NCI-H774 (cell line): ENCODE measurements around the gene FNDC10.
A peak's percentile ranks its signal among the peaks of the same experiment; 100 is the strongest.
"Not testable (repeated sequence)": the region's sequence is repeated elsewhere in the genome, so short reads cannot be mapped to it uniquely, and the experiment has no call there.

Experiments
- DNase-seq: peaks from one replicate; lab custom pipeline; 2025; lab: John Stamatoyannopoulos, UW

Gene FNDC10

DNA sequence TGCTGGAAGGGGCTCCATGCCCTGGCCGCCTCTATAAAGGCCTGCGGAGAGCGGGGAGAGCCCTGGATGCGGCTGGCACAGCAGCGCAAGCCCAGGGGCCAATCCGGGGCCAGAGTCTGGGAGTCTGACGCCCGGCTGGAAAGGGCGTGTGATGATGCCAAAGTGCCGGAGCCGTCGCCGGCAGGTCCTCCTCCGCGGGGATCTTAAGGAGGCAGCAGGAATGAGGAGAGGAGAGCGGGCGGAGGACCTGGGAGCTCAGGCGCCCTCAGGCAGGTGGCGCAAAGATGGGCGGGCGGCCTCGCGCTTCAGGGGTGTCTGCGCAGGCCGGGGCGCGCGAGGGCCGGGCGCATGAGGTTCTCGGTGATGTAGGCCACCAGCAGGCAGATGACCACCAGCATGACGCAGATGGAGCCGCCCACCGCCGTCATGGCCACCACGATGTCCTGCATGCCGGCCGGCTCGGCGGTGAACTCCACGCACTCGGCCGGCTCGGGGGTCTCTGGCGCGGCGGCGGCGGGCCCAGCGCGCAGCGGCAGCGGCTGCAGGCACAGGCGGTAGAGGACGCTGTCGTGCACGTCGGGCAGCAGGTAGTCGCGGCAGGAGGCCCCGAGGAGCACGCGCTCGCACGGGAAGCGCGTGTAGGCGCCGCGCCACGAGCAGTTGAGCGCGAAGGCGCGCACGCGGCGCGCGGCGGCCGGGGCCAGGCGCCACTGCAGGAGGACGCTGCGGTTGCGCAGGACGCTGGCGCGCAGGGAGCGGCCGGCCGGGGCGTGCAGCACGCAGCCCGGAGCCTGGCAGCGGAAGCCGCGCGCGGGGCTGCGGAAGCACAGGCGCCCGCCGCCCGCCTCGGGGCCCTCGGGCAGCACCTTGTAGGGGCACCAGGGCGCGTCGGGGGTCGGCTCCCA is 653 bp downstream of the FNDC10 start:
- DNase-seq = no peak

DNA sequence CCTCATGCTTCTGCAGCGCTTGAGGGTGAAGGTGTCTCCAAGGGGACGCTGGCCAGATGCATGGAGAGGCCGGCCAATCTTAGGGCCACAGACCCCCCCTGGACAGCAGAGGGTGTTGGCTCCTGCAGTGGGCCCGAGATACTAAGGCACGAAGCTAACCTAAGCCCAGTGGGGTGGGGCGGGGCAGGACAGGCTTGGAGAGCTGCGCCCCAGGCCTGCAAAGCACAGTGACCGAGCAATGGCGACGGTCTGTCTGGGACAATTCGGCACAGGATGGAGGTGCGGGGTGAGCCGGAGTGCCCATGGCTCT is 1.3 kb downstream of the FNDC10 start:
- DNase-seq = no peak

DNA sequence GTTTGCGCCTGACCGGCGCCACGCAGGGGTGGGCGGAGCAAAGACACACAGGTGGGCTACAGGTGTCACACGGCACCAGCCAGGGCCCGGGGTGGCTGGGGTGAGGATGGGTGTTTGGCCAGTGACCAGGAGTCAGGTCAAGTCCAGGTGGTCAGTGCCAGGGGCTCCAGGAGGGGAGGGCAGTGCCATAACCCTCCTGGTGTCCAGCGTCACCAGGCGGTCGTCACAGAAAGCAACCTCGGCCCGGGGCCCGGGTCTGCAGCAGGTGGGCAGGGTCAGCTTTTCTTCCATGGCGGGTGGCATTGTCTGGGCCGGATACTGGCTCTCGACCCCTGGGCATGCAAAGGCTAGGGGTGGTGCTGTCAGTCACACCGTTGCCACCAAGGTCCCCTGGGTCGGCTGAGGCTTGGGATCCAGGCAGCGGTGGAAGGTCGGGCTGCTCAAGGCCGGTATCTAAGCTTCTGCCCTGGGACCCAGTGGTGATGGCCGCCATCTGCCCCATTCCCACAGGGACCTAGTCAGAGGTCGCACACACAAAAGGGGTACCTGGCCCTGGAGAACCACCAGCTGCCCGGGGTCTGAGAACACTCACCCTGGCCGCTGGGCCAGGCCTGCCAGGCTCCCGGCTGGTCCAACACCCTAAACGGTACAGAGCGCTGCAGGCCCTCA is 1.8 kb downstream of the FNDC10 start:
- no peak for DNase-seq

DNA sequence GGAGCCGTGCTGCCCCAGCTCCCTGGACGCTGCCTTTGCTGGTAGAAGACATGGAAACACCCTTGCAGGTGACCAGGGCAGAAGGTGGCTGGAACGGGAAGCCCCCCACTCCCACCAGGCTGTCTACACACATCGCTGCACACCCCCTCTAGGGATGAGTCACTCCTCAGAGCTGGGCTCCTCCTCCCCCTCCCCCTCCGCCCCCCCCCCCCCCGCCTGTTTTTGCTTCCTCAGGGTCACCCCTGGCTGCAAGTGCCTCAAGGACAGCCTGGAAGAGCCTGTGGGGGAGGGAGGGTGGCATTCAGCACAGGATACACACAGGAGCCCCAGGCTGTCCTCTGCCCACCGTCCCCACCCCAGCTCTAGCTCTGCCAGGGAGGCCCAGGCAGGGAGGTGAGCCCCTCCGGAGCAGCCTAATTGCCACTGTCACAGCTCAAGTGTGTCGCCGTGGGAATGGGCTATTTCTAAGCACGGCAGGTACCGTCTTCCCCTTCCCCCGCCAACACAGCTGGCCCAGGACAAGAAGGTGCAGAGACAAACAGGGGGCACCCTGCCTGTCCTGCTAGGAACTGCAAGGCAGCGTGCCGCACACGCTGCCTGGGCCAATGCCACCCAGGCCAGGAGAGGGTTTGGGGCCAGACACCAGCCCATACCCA is 2.5 kb downstream of the FNDC10 start:
- no peak for DNase-seq

DNA sequence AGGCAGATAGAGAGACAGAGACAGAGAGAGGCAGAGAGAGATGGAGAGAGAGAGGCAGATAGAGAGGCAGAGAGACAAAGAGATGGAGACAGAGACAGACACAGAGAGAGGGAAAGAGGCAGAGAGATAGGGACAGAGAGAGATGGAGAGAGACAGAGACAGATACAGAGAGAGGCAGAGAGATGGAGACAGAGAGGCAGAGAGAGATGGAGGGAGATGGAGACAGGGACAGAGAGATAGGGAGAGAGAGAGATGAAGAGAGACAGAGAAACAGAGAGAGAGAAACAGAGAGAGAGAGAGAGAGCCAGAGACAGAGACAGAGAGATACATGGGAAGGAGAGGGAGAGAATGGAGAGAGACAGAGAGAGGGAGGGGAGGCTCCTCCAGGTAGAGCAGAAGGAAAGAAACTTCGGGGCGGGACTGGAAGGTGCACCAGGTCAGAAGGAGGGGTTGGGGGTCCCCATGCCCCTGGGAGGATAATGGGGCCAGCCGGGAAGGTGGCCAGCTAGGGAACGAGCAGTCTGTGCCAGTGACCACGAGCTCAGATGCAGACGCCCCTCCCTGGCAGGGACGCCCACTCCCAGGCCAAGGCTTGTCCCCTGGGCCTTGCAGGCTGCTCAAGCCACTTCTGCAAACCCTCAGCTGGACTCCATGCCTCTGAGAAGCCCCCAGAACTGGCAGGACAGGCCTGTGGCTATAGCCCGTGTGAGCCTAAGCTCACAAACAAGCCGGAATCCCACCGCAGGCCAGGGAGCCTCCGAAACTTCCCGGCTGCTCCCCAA is 3.3 kb downstream of the FNDC10 start:
- no peak for DNase-seq

DNA sequence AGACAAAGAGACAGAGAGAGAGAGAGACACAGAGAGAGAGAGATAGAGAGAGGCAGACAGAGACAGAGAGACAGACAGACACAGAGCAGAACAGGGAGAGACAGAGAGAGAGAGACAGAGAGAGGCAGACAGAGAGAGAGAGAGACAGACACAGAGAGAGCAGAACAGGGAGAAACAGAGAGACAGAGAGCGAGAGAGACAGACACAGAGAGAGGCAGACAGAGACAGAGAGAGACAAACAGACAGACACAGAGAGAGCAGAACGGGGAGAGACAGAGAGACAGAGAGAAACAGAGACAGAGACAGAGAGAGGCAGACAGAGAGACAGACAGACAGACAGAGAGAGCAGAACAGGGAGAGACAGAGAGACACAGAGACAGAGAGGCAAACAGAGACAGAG is 4.6 kb downstream of the FNDC10 start:
- DNase-seq = not testable (repeated sequence)

DNA sequence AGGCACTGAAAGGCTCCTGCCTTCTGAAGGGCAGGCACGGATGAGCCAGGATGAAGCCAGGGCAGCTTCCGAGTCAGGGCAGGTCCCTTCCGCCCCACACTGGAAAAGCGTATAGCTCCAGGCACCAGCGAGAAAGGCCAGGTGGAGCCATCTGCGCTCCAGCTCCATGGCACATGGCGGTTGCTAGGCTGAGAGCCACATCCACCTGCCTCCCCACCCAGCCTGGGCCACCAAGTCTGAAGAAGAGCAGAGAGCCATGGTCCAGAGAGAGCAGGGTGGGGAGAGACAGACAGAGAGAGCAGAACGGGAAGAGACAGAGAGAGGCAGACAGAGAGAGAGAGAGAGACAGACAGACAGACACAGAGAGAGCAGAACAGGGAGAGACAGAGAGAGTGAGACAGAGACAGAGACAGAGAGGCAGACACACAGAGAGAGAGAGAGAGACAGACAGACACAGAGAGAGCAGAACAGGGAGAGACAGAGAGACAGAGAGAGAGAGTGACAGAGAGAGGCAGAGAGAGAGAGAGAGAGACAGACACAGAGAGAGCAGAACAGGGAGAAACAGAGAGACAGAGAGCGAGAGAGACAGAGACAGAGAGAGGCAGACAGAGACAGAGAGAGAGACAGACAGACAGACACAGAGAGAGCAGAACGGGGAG is 5.2 kb downstream of the FNDC10 start:
- DNase-seq = no peak

DNA sequence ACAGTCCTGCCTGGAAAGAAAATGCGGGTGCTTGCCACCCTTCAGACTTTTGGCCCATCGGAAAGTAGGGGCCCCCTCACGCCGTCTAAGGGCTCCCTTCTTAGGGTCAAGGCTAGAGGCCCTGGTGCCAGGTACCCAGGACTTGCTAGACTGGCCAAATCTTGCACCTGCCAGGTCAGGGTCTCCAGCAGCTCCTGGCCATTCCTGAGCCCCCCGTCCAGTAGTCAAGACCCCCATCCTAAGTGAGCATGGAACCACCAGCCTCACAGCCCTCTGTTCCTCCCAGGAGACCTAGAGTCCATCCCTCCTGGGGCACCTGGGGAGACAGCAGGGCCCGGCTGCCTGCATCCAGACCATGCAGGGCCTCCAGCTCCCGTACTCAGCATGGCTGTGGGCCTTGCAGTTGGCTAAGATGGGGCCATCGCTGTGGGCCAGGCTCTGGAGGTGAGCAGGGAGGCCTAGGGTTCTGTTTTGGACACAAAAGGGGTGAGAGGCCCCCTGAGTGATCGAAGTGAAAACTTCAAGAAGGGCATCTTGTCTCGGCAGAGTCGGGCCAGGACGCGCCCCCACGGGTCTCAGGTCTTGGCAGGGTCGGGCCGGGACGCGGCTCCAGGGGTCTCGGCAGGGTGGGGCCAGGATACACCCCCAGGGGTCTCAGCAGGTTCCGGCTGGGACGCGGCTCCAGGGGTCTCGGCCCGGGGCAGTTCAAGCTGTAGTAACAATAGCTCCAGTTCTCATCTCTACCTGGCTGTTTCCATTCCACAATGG is 5.9 kb downstream of the FNDC10 start:
- no peak for DNase-seq

DNA sequence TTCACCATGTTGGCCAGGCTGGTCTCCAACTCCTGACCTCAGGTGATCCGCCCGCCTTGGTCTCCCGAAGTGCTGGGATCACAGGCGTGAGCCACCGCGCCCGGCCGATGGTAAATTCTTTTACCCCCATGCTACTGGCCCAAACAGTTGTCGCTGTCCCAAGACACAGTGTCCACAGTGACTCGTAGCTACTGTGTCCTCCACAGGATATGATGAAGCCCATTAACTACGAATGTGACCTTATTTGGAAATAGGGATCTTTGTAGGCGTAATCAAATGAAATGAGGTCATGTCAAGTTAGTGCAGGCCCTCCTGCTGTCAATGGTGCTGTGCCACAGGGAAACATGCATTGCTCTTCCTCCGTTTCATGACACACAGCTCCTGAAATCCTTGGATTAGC is 8.5 kb downstream of the FNDC10 start:
- no peak for DNase-seq

DNA sequence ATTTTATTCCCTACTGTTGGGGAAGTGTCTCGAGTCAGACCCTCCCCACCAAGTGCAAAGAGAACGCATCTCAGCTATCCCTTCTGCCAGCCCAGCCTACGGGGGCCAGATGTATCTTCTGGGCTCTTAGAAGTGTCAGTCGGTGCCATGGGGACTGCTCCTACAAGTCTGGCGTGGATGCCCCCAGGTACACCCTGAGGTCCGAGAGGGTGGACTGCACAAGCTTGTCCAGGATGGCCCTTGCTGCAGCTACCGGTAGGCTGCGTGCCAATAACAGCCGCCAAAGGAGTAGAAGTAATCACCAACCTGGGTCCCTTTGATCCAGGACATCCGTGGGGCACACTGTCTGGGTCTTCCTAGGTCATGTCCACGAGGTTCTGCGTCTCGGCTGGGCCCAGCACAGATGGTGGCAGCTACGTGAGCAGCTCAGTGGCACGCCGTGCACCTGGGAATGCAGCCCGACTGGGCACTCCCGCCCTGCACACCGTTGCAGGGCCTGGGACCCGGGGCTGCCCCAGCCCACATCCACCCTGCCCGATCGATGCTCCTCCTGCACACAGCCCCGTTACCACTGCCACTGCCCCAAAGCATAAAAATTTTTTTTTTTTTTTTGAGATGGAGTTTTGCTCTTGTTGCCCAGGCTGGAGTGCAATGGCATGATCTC is 16.5 kb downstream of the FNDC10 start:
- DNase-seq = no peak

DNA sequence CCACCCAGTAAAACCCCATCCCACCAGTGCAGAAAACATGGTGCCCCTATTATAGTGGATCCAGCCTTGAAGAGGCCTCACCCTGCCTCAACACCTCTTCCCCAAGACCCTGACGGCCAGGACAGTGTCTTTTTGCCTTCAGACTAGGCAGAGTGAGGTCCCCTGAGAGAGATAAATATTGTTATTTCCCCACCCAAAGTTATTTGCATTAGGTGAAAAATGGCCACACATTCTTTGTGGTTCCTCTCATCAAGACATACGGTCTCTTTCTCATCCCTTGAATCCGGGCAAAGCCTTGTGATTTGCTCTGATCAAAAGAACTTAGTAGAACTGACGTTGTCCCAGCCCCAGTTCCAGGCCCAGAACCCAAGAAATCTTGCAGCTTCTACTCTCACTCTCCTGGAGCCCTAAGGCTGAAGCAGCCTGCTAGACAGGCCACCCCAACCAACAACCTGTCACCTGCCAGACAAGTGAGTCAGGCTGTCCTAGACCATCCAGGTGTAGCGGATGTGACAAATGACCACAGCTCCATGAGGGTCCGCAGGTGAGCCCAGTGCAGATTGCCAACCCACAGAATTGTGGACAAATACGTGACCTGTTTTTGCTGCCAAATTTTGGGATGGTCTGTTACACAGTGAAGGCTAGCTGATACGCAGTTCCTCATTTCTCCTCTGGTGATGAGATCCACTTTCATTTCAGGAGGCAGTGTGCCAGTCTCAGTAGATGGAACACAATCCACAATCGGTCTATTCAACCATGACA is 17.2 kb downstream of the FNDC10 start:
- DNase-seq = no peak

DNA sequence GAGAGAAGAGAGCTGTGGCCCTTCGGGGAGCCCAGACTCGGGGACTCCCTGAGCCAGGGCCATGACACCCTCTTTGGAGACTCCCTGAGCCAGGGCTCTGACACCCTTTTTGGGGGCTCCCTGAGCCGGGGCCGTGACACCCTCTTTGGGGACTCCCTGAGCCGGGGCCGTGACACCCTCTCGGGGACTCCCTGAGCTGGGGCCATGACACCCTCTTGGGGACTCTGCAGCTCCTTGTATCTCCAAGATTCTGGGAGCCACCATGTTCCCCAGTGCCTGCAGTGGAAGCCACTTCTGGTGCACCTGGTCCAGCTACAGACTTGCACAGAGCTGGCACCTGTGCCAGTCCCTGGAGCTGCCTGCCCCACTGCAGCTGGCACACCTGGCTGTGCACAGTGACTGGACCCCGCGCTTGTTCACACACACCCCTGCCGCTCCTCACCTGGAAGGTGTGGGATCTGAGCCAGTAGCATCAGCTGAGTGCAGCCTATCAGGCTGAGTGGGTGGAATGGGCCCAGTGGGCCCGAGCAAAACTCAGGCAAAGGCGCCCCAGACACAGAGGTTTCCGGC is 21.5 kb downstream of the FNDC10 start:
- DNase-seq = no peak

DNA sequence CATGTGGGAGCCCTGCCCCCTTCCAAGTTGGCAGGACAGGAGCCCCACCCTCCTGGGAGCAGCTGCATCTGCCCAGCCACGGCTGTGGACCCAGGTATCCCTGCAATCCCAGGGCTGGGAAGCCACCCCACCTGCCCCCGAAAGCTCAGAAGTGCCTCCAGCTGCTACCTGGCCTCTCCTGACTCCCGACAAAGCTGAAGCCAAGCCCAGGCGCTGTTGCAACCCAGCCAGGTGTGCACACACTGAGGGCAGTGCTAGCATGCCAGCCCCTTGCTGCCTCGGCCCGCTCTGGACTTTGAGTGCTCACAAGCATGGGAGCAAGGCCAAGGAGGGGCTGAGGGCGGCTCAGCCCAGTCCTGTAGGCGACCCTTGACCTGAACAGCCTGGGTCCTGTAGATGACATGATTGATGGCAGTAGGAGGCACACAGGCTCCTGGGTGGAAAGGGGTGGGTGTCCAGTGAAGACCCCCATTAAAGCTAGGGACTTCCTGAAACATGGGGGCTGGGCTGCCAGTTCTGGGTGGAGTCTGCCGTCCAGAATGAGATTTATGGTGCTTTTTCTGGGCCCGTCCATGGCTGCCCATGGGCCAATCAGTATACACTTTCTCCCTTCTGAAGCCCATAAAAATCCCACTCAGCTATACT is 22.4 kb downstream of the FNDC10 start:
- no peak for DNase-seq

DNA sequence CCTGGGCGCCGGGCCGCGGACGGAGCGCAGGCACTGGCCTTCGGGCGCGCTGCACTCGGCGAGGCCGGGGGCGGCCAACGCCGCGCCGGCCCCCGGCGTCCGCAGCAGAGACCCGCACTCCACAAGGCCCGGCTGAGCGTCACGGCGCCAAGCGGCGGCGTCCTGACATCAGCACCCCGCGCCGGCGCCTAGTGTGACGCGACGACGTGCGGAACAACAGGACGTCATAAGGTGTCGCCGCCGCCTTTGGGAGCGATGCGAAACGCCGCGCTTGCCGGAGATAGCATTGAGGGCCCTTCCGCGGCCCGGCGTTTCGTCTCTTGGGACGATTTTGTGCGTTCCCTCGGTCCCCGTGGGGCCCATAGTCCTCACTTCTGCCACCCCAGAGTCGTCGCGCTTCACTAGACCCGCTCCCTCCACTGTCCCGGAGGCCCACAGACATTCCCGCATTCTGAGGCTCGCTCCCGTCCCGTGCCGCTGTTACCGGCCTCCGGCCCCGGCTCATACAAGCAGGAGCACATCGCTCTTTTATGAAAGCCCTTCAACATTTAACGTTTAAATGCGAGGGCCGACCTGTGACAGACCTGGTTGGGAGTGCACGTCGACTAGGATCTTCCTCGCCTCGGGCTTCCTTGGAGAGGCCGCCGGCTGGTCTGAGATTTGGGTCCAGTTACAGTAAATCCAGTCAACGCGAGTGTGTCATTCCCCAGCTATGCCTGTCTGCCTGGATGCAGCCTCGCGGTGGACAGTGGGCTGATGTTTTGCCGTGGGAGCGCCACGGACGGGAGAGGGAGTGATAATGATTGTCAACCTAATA is 25.0 kb downstream of the FNDC10 start, which contains the start of gene SSU72:
Gene SSU72 (minus strand): TSS at position 143 of the 817 bp plus-strand sequence. CDS start 306 bp downstream, outside the sequence.
- DNase-seq = peak; percentile 71

DNA sequence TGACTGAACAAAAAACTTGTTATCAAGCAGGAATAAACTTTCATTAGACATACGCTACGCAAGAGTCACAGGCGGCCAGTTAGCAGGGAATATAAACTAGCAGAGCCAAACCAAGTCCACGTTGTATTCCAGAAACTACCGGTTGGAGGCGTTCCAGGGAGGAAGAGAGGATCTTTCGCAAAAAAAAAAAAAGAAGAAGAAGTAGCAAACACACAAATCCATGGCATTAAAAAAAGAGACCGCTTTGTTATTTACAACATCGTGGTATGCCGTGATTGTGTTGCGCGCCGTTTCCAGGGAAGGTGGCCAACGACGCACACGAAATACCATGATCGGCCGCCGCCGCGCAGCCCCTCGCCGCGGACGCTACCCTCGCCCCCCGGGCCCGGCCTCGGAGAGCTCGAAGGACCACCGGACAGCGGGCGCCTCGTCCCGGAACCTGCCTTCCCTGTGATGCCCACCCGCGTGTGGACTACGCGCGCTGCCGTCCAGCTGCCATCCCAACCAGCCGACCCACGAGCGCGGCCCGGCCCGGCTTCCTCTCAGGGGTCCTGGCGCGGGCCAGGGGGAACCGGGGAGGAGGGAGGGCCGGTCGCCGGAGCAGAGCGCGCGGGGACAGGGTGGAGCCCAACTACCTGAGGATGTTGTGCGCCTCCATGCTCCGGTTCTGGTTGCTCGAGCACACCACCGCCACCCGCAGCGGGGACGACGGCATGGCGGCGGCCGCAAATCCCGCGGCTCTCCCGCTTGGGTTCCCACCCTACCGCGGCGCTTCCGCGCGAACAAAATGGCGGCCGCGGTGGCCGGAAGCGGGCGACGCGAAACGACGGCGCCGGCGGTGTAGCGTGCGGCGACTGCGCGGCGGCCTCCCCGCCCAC is 25.9 kb downstream of the FNDC10 start:
- DNase-seq = peak; percentile 25

DNA sequence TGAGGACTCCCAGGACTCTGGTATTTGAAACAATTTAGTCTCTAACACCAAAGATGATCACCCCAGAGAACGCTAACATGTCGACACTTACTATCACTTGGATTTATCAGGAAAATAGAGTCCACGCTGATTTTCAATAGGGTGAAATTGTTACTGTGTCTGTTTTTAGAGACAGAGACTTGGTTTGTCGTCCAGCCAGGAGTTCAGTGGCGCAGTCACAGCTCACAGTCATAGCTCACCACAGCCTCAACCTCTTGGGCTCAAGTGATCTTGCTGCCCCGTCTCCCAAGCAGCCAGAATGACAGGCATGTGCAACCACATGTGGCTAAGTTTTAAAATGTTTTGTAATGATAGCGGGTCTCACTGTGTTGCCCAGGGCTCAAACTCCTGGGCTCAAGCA is 30.6 kb downstream of the FNDC10 start:
- no peak for DNase-seq

DNA sequence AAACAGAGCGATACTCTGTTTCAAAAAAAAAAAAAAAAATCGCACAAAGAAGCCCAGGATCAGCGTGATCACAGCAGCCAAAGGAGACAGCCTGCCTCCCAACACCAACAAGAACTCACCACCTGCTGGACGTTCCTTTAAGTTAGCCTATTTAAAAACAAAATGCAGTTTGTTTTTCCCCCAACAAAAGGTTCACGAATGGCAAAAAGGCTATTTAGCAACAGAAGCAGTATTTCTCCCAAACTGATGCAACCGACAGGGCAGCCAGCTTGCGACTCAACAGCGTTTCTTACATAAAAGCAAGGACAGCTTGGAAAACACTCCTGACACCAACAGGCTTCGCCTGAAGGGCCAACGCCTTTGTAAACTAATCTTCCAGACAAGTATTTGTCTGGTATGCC is 32.0 kb downstream of the FNDC10 start:
- no peak for DNase-seq
